DOHH2 (cell line): ENCODE data around the gene ACTR5.

ENCODE experiments used
- H3F3A ChIP-seq: fragments of 200-600 bp; sonication (generic), shearing (Covaris generic); 2 replicates; pipeline ENCODE4 v1.6.0; 2016; ENCODE audit warnings: antibody characterized with exemption, mild to moderate bottlenecking; ENCODE audit not compliant: control insufficient read depth, insufficient read depth
- H3K27ac ChIP-seq: fragments of 200-600 bp; sonication (generic); 2 replicates; pipeline ENCODE4 v1.5.1; 2014; ENCODE audit warnings: low read depth, mild to moderate bottlenecking, low read length, moderate library complexity
- H3K27me3 ChIP-seq: fragments of 200-600 bp; sonication (generic); 2 replicates; pipeline ENCODE4 v1.6.1; 2014; ENCODE audit warnings: mild to moderate bottlenecking, low read length, mixed read lengths; ENCODE audit not compliant: control insufficient read depth
- H3K36me3 ChIP-seq: fragments of 200-600 bp; sonication (generic); 2 replicates; pipeline ENCODE4 v1.6.1; 2014; ENCODE audit warnings: mild to moderate bottlenecking, low read length, moderate library complexity, mixed read lengths; ENCODE audit not compliant: control insufficient read depth
- H3K4me1 ChIP-seq: fragments of 200-600 bp; sonication (generic); 2 replicates; pipeline ENCODE4 v1.6.1; 2014; ENCODE audit warnings: mild to moderate bottlenecking, low read length, mixed read lengths; ENCODE audit not compliant: control insufficient read depth
- H3K4me2 ChIP-seq: fragments of 200-600 bp; sonication (generic); 2 replicates; pipeline ENCODE4 v1.6.0; 2014; ENCODE audit warnings: mild to moderate bottlenecking, low read length, moderate library complexity
- H3K4me3 ChIP-seq: fragments of 200-600 bp; sonication (generic); 2 replicates; pipeline ENCODE4 v1.5.1; 2014; ENCODE audit warnings: mild to moderate bottlenecking, low read length, mixed read lengths
- H3K79me2 ChIP-seq: fragments of 200-600 bp; sonication (generic); 2 replicates; pipeline ENCODE4 v1.6.1; 2014; ENCODE audit warnings: mild to moderate bottlenecking, low read length, mixed read lengths; ENCODE audit not compliant: control insufficient read depth
- H3K9me2 ChIP-seq: fragments of 200-600 bp; sonication (generic); replicated peaks from 2 replicates; pipeline ENCODE4 v1.6.1; 2014; ENCODE audit warnings: mild to moderate bottlenecking, low read length, mixed read lengths; ENCODE audit not compliant: control insufficient read depth
- H3K9me3 ChIP-seq: fragments of 200-600 bp; sonication (generic); 2 replicates; pipeline ENCODE4 v1.6.1; 2014; ENCODE audit warnings: antibody characterized with exemption, low read length, mixed read lengths; ENCODE audit not compliant: control insufficient read depth, insufficient read depth
- H4K20me1 ChIP-seq: fragments of 200-600 bp; sonication (generic); 2 replicates; pipeline ENCODE4 v1.6.0; 2014; ENCODE audit warnings: low read depth, mild to moderate bottlenecking, antibody characterized with exemption, low read length, moderate library complexity; ENCODE audit not compliant: control insufficient read depth, insufficient read depth
- CTCF ChIP-seq: fragments of 200-600 bp; sonication (generic); IDR thresholded peaks from one replicate; pipeline ENCODE4 v1.5.1; 2014; ENCODE audit warnings: antibody characterized with exemption, mild to moderate bottlenecking, low read depth, low read length; ENCODE audit not compliant: poor library complexity, severe bottlenecking
- EZH2phosphoT487 ChIP-seq: fragments of 200-600 bp; sonication (generic); IDR thresholded peaks from 2 replicates; pipeline ENCODE4 v1.6.1; 2017; ENCODE audit warnings: borderline replicate concordance, mild to moderate bottlenecking, antibody characterized with exemption, low read length, moderate library complexity, mixed read lengths

Gene ACTR5

DNA sequence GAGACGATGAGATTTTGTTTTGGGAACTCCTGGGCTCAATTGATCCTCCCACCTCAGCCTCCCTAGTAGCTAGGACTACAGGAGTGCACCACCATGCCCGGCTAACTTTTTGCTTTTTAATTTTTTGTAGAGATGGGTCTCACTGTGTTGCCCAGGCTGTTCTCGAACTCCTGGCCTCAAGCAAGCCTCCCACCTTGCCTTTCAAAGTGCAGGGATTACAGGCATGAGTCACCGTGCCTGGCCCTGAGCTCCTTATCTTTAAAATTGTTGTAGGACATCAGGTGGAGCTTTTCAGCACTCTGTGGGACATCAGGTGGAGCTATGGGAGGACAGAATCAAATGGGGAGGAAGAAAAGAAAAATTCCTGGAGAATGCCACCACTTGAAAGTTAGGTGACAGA, 12.7 kb downstream of the ACTR5 start:
- H3K4me2 ChIP-seq = no peak overlapping the region

GRCh38 chr20:38762174-38762573, 13.9 kb downstream of the ACTR5 start:
- Histone ChIP-seq H4K20me1 (no peaks in the 10 kb centered on the region), H3K4me2 (no peak overlapping the region), H3K79me2 (no peaks in the 10 kb centered on the region), H3K4me1 (no peaks in the 10 kb centered on the region), H3K9me2 (no peaks in the 10 kb centered on the region), H3K27me3 (no peaks in the 10 kb centered on the region), H3K4me3 (no peak overlapping the region), H3K9me3 (no peaks in the 10 kb centered on the region), H3K36me3 (peaks cover 68% of the 10 kb centered on the region), H3K27ac (no peak overlapping the region), H3F3A (no peaks in the 10 kb centered on the region)
- no peak for TF ChIP-seq EZH2phosphoT487
- TF ChIP-seq CTCF = no peak

More for the DNA sequence above, 12.7 kb downstream of the ACTR5 start:
- Histone ChIP-seq H3K4me3 (no peak overlapping the region), H3K9me2 (no peaks in the 10 kb centered on the region), H3K79me2 (no peaks in the 10 kb centered on the region), H3K36me3 (peaks cover 73% of the 10 kb centered on the region), H3K4me1 (no peaks in the 10 kb centered on the region), H3K27me3 (no peaks in the 10 kb centered on the region), H3F3A (no peaks in the 10 kb centered on the region), H4K20me1 (no peaks in the 10 kb centered on the region), H3K27ac (no peak overlapping the region), H3K9me3 (no peaks in the 10 kb centered on the region)
- TF ChIP-seq EZH2phosphoT487 (no peak), CTCF (no peak)

DNA sequence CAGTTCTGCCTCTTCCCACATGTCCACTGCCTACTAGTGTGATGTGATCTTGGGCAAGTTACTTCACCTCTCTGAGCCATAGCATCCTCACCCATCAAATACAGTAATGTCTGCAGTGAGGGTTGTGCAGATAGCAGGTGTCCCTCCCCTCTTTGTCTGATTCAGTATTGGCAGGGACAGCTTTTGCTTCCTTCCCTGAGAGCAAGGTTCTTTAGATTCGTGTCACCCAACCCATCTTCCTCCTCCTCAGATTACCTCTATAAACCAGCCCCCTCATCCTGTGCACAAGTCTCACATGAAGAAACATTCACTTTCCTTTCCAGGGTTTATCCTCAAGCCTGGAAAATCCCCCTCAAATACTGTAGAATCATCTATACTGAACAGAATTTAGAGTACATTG, 15.4 kb downstream of the ACTR5 start:
- TF ChIP-seq EZH2phosphoT487 = no peak
- TF ChIP-seq CTCF = no peak
- H3K36me3 ChIP-seq = peaks cover 66% of the 10 kb centered on the region

More for the DNA sequence above, 15.4 kb downstream of the ACTR5 start:
- no peak overlapping the region for H3K4me3 ChIP-seq
- no peaks in the 10 kb centered on the region for H4K20me1 ChIP-seq
- H3K9me3 ChIP-seq = no peaks in the 10 kb centered on the region
- H3F3A ChIP-seq = no peaks in the 10 kb centered on the region
- H3K9me2 ChIP-seq = no peaks in the 10 kb centered on the region
- H3K27me3 ChIP-seq = no peaks in the 10 kb centered on the region
- H3K4me1 ChIP-seq = no peaks in the 10 kb centered on the region
- H3K27ac ChIP-seq = no peak overlapping the region
- H3K4me2 ChIP-seq = no peak overlapping the region
- H3K79me2 ChIP-seq = no peaks in the 10 kb centered on the region
